HepG2 (cell line): ENCODE data around the gene NAA25. TPM values are rescaled to one million over a fixed set of nuclear protein-coding genes. Genes with fewer than 3 reads are reported as not detected.

Source experiments
- ATAC-seq: fragments of 200-7000 bp; cut with Tn5 transposase; 3 replicates; pipeline ENCODE4 v1.9.1; 2020; ENCODE audit warnings: mild to moderate bottlenecking, moderate library complexity
- BruUV-seq: library from RNA; stranded (reverse); fragments of 400-500 nt; replicated peaks from 2 replicates; lab custom pipeline; 2021; lab: Mats Ljungman, UMichigan
- CTCF ChIA-PET: fragments of 300-600 bp; formaldehyde crosslinking; extraction: SDS; loops from one replicate; lab custom pipeline; 2021; ENCODE audit warnings: low total read pairs, inconsistent platforms, low intra/inter-chr PET ratio; lab: Yijun Ruan, JAX
- POLR2A ChIA-PET: fragments of 350-600 bp; sonication (Branson Sonifier 250); formaldehyde crosslinking; loops from one replicate; lab custom pipeline; 2020; ENCODE audit warnings: antibody characterized with exemption, inconsistent platforms; lab: Yijun Ruan, JAX
- DNase-seq: peaks from one replicate; pipeline ENCODE4 v3.0.0-alpha.2; 2015; ENCODE audit warnings: low spot score
- FAIRE-seq: peaks from 3 replicates; lab custom pipeline; 2011; peaks lifted over from hg19 to GRCh38; lab: Jason Lieb, UNC
- H2AFZ ChIP-seq: one replicate; pipeline ENCODE4 v1.6.1; 2011; ENCODE audit warnings: low read length, inconsistent platforms
- H3K27ac ChIP-seq: fragments of 300-600 bp; 3 replicates; pipeline ENCODE4 v1.8.0; 2011; ENCODE audit warnings: mixed run types, mild to moderate bottlenecking, mixed read lengths, low read length, inconsistent platforms; ENCODE audit not compliant: insufficient read depth; ENCODE audit errors: extremely low read length
- H3K27me3 ChIP-seq, 2 experiments: fragments of 200-600 bp in 1 of 2; 2 replicates in 1 of 2; 3 replicates in 1 of 2; pipeline versions ENCODE4 v1.6.0 to v1.8.0; 2011; ENCODE audit warnings: low read length in 2 of 2, mild to moderate bottlenecking in 2 of 2, moderate library complexity in 2 of 2, inconsistent platforms in 1 of 2; ENCODE audit not compliant: insufficient read depth in 2 of 2, control insufficient read depth in 1 of 2
- H3K36me3 ChIP-seq, 2 experiments: fragments of 200-600 bp in 1 of 2; replicated peaks in 1 of 2; 2 replicates in 1 of 2; 3 replicates in 1 of 2; pipeline versions ENCODE4 v1.5.1 to v1.8.0; 2011; ENCODE audit warnings: low read length in 2 of 2, inconsistent platforms in 1 of 2; ENCODE audit not compliant: insufficient read depth in 2 of 2, control insufficient read depth in 1 of 2
- H3K4me1 ChIP-seq: 2 replicates; pipeline ENCODE4 v1.5.1; 2012; ENCODE audit warnings: low read length, inconsistent platforms; ENCODE audit not compliant: insufficient read depth
- H3K4me2 ChIP-seq: 2 replicates; pipeline ENCODE4 v1.6.0; 2011; ENCODE audit warnings: low read depth, low read length, inconsistent platforms
- H3K4me3 ChIP-seq, 3 experiments: fragments of 200-600 bp in 1 of 3; sonication (generic), shearing (Covaris generic) in 1 of 3; replicated peaks in 1 of 3; 2 replicates each; pipeline ENCODE4 v1.5.1; 2011 to 2016; ENCODE audit warnings: low read length in 3 of 3, inconsistent platforms in 2 of 3, low read depth in 2 of 3, mild to moderate bottlenecking in 2 of 3, control low read depth in 1 of 3, mixed read lengths in 1 of 3; ENCODE audit not compliant: insufficient read depth in 1 of 3
- H3K79me2 ChIP-seq: one replicate; pipeline ENCODE4 v1.6.1; 2011; ENCODE audit warnings: low read length, inconsistent platforms; ENCODE audit not compliant: insufficient read depth
- H3K9ac ChIP-seq: 2 replicates; pipeline ENCODE4 v1.6.0; 2011; ENCODE audit warnings: mild to moderate bottlenecking, low read depth, low read length, inconsistent platforms; ENCODE audit not compliant: insufficient read depth
- H3K9me3 ChIP-seq: 2 replicates; pipeline ENCODE4 v1.5.1; 2012; ENCODE audit warnings: mild to moderate bottlenecking, low read length
- H4K20me1 ChIP-seq: 2 replicates; pipeline ENCODE4 v1.6.0; 2011; ENCODE audit warnings: inconsistent platforms, mild to moderate bottlenecking, low read length, moderate library complexity; ENCODE audit not compliant: insufficient read depth
- ADNP ChIP-seq: sonication (generic); formaldehyde crosslinking; IDR thresholded peaks from 2 replicates; pipeline ENCODE4 v1.4.0; 2020; ENCODE audit warnings: missing genetic modification reagents
- ATF7 ChIP-seq, 2 experiments: fragments of 450-650 bp in 1 of 2; sonication (generic) in 1 of 2; formaldehyde crosslinking in 1 of 2; IDR thresholded peaks; 2 replicates each; pipeline versions ENCODE4 v1.4.0 to v1.6.1; 2016 to 2020; ENCODE audit warnings: antibody characterized with exemption in 1 of 2, mild to moderate bottlenecking in 1 of 2, missing genetic modification reagents in 1 of 2
- ATM ChIP-seq: fragments of 450-650 bp; IDR thresholded peaks from 2 replicates; pipeline ENCODE4 v1.7.1; 2017; ENCODE audit warnings: mild to moderate bottlenecking, borderline replicate concordance
- LCORL ChIP-seq, 2 experiments: fragments of 450-650 bp in 1 of 2; sonication (generic) in 1 of 2; formaldehyde crosslinking in 1 of 2; IDR thresholded peaks; 2 replicates each; pipeline versions ENCODE4 v1.5.0 to v1.6.1; 2017 to 2020; ENCODE audit warnings: antibody characterized with exemption in 1 of 2, missing genetic modification reagents in 1 of 2
- NCOA1 ChIP-seq: sonication (generic); formaldehyde crosslinking; IDR thresholded peaks from 2 replicates; pipeline ENCODE4 v1.9.0; 2021; ENCODE audit warnings: missing genetic modification reagents
- ONECUT2 ChIP-seq: sonication (generic); formaldehyde crosslinking; IDR thresholded peaks from 2 replicates; pipeline ENCODE4 v1.4.0; 2020; ENCODE audit warnings: missing genetic modification reagents
- SATB2 ChIP-seq: sonication (generic); formaldehyde crosslinking; IDR thresholded peaks from 2 replicates; pipeline ENCODE4 v1.5.0; 2020; ENCODE audit warnings: missing genetic modification reagents
- ZFP41 ChIP-seq: sonication (generic); formaldehyde crosslinking; IDR thresholded peaks from 2 replicates; pipeline ENCODE4 v1.4.0; 2020; ENCODE audit warnings: mild to moderate bottlenecking, missing genetic modification reagents, borderline replicate concordance
- ZMYM3 ChIP-seq: sonication (generic); formaldehyde crosslinking; IDR thresholded peaks from 2 replicates; pipeline ENCODE4 v1.5.1; 2020; ENCODE audit warnings: mild to moderate bottlenecking, missing genetic modification reagents
- ZNF230 ChIP-seq: sonication (generic); formaldehyde crosslinking; IDR thresholded peaks from 2 replicates; pipeline ENCODE4 v1.4.0; 2020; ENCODE audit warnings: mild to moderate bottlenecking, missing genetic modification reagents
- ZNF564 ChIP-seq: sonication (generic); formaldehyde crosslinking; IDR thresholded peaks from 2 replicates; pipeline ENCODE4 v1.8.1; 2023; ENCODE audit warnings: mild to moderate bottlenecking, missing genetic modification reagents
- ZNF788 ChIP-seq: sonication (generic); formaldehyde crosslinking; IDR thresholded peaks from 2 replicates; pipeline ENCODE4 v1.5.0; 2020; ENCODE audit warnings: mild to moderate bottlenecking, missing genetic modification reagents, borderline replicate concordance
- WGBS: methylation state at CpG from one replicate; pipeline ENCODE4 v1.1.6; 2017; ENCODE audit warnings: low lambda C conversion rate; 5-methylcytosine and 5-hydroxymethylcytosine counted together
- in situ Hi-C: cut with HindIII; loops from 2 replicates; pipeline ENCODE4 v1.10.0; 2017; ENCODE audit warnings: low pct_unique_long_range_greater_than_20kb; ENCODE audit not compliant: extremely low pct_ligation_motif_present
- intact Hi-C: fragments of 100-400 bp; cut with micrococcal nuclease; formaldehyde crosslinking; loops from one replicate; pipeline ENCODE4 v1.10.0; 2022; ENCODE audit not compliant: unreplicated experiment
- polyA plus RNA-seq, 8 experiments: library from polyadenylated mRNA; depleted of rRNA in 3 of 8; stranded (reverse) in 7 of 8; unstranded in 1 of 8; fragments of >200 nt; fragmentation: Illumina TruSeq in 4 of 8; extraction: Trizol in 4 of 8; gene quantifications; 2 replicates each; pipeline versions ENCODE4 v1.2.1 to v1.2.3, GENCODE V29; 2011 to 2016; ENCODE audit warnings: low read depth in 4 of 8, missing spikeins in 1 of 8, mixed read lengths in 1 of 8; ENCODE audit not compliant: insufficient read depth in 1 of 8
- total RNA-seq, 5 experiments: library from RNA; depleted of rRNA; stranded (reverse); fragments of >200 nt; fragmentation: Illumina TruSeq; extraction: Trizol; gene quantifications; 2 replicates each; pipeline ENCODE4 v1.2.3, GENCODE V29; 2016; ENCODE audit warnings: low read depth in 1 of 5
- TF ChIP-seq, protein P1 (sequence below): sonication (generic); formaldehyde crosslinking; IDR thresholded peaks from 2 replicates; pipeline ENCODE4 v1.4.0; 2020; ENCODE audit warnings: missing genetic modification reagents
- TF ChIP-seq, protein P2 (sequence below): sonication (generic); formaldehyde crosslinking; IDR thresholded peaks from 2 replicates; pipeline ENCODE4 v1.5.0; 2020; ENCODE audit warnings: mild to moderate bottlenecking, missing genetic modification reagents

The NAA25 gene
- total and polyA plus RNA-seq, 2 of the 13 experiments (the other 11 are each of a cell fraction or from before 2014, with no cell fraction given) = 11.4 to 32.0 TPM

DNA sequence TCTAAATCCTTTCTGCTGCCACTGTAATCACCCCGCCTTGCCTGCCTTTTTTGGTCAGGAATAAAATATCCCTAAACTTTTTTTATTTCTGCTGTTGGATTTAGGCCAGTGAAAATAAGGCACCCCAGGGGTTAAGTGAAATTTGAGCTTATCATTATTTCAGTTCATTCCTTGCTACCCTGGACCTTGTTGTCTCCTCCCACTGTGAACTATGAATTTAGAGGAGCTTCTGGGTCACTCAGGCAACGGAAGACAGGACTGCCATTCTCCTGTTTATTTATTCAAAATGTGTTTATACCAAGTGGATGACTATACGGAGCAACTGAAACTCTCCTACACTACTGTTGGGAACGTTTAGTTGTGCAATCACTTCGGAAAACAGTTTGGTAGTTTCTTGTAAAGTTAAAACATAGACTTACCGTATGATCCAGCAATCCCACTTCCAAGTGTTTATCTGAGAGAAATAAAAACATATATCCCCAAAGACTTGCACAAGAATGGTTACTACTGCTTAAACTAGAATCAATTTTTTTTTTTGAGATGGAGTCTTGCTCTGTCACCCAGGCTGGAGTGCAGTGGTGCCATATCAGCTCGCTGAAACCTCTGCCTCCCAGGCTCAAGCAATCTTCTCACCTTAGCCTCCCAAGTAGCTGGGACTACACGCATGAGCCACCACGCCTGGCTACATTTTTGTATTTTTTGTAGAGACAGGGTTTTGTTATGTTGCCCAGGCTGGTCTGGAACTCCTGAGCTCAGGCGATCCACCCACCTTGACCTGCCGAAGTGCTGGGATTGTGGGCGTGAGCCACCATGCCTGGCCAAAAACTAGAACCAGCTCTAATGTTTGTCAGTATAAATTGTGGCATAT, 14.5 kb upstream of the NAA25 start (continued):
- no peak for TF ChIP-seq LCORL (IDR thresholded peaks at IDR 0.05)
- TF ChIP-seq LCORL (CRISPR knock-in tag; IDR thresholded peaks at IDR 0.05) = no peak
- no peak for TF ChIP-seq ZNF564 (CRISPR knock-in tag)
- no peak for TF ChIP-seq ZFP41 (CRISPR knock-in tag)

DNA sequence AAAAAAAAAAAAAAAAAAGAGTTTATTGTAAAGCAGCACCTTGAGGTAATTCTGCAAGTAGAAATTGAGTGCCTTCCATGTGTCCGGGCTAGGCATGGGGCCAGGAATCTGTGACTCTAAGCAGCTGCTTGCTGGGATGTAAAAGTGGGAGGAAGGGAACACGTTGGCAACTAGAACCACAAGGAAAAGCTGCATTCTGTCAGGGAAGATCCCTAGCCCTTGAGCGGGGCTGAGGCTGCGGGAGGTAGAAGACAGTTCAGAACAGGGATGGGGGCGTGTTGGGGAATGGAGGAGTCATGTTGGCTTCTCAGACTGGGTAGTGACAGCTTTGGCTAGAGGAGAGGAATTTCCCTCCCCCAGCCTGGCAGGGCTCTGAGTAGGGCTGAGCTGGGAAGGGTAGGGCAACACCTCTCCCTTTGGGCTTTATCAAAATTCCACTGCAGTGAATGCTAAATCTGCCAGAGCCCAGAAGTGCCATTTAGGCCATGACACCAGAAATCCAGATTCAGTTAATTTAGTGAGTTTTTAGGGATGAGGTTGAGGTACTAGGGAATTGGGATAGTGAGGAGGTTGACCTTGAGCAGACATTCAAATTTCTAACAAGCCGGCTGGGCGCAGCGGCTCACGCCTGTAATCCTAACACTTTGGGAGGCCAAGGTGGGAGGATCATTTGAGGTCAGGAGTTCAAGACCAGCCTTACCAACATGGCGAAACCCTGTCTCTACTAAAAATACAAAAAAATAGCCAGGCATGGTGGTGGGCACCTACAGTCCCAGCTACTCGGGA, 13.4 kb upstream of the NAA25 start:
- FAIRE-seq (no peak), ATAC-seq (no peak), DNase-seq (no peak)
- Histone ChIP-seq H3K79me2 (peaks cover 9% of the 10 kb centered on the region), H3K27me3 (no peaks in the 10 kb centered on the region; a peak in 1 of 5 replicates), H3K4me1 (peaks cover 60% of the 10 kb centered on the region), H3K36me3 (no peaks in the 10 kb centered on the region), H2AFZ (peak overlapping the region; percentile 6), H3K27ac (no peak overlapping the region), H3K4me3 (peak overlapping the region in 1 of 3 experiments; percentile 47; a peak in 3 of 6 replicates), H3K9ac (no peak overlapping the region), H3K9me3 (no peaks in the 10 kb centered on the region), H3K4me2 (peak overlapping the region; percentile 73), H4K20me1 (no peaks in the 10 kb centered on the region)
- in situ Hi-C loops (no loop called here), intact Hi-C loops (no loop called here)
- TF ChIP-seq ZNF230 (CRISPR knock-in tag) = no peak
- no peak for TF ChIP-seq ATM
- no peak for TF ChIP-seq ATF7 (IDR thresholded peaks at IDR 0.05)
- TF ChIP-seq ATF7 (CRISPR knock-in tag; IDR thresholded peaks at IDR 0.05) = no peak
- TF ChIP-seq SATB2 (CRISPR knock-in tag) = no peak
- no peak for TF ChIP-seq NCOA1
- no peak for TF ChIP-seq ONECUT2
- TF ChIP-seq ZMYM3 (CRISPR knock-in tag) = peak; percentile 50
- 0 out of 2 replicates have a peak, but pooled peaks have one; percentile 29 for TF ChIP-seq ZNF788 (CRISPR knock-in tag)
- TF ChIP-seq, protein P1, sequence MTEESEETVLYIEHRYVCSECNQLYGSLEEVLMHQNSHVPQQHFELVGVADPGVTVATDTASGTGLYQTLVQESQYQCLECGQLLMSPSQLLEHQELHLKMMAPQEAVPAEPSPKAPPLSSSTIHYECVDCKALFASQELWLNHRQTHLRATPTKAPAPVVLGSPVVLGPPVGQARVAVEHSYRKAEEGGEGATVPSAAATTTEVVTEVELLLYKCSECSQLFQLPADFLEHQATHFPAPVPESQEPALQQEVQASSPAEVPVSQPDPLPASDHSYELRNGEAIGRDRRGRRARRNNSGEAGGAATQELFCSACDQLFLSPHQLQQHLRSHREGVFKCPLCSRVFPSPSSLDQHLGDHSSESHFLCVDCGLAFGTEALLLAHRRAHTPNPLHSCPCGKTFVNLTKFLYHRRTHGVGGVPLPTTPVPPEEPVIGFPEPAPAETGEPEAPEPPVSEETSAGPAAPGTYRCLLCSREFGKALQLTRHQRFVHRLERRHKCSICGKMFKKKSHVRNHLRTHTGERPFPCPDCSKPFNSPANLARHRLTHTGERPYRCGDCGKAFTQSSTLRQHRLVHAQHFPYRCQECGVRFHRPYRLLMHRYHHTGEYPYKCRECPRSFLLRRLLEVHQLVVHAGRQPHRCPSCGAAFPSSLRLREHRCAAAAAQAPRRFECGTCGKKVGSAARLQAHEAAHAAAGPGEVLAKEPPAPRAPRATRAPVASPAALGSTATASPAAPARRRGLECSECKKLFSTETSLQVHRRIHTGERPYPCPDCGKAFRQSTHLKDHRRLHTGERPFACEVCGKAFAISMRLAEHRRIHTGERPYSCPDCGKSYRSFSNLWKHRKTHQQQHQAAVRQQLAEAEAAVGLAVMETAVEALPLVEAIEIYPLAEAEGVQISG (CRISPR knock-in tag) = 0 out of 2 replicates have a peak, but pooled peaks have one; percentile 24
- 0 out of 2 replicates have a peak, but pooled peaks have one; percentile 15 for TF ChIP-seq ADNP
- TF ChIP-seq, protein P2, sequence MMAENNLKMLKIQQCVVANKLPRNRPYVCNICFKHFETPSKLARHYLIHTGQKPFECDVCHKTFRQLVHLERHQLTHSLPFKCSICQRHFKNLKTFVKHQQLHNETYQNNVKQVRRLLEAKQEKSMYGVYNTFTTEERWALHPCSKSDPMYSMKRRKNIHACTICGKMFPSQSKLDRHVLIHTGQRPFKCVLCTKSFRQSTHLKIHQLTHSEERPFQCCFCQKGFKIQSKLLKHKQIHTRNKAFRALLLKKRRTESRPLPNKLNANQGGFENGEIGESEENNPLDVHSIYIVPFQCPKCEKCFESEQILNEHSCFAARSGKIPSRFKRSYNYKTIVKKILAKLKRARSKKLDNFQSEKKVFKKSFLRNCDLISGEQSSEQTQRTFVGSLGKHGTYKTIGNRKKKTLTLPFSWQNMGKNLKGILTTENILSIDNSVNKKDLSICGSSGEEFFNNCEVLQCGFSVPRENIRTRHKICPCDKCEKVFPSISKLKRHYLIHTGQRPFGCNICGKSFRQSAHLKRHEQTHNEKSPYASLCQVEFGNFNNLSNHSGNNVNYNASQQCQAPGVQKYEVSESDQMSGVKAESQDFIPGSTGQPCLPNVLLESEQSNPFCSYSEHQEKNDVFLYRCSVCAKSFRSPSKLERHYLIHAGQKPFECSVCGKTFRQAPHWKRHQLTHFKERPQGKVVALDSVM = peak; percentile 85
- BruUV-seq = no TSS peak
- ChIA-PET CTCF (no interaction called here), POLR2A (interaction anchor here (0.7 to 7.1 kb wide), 3 partner anchors 13 to 108 kb away, joined by 3 to 85 read pairs (median 10); partner anchors contain the start of genes ERP29, NAA25 and TMEM116)
- WGBS = 7% methylated on average over 11 of the region's 11 CpGs
